ENCODE measurements around the gene PAFAH2.

- TF ChIP-seq CTCF (IDR thresholded peaks at IDR 0.05) (no peak), POLR2A (IDR thresholded peaks at IDR 0.05) (no peak)
Observed at GRCh38 chr1:26028490-26028980, 30.7 kb upstream of the PAFAH2 start.

All from heart left ventricle (tissue), 13 donors.